HG02943 (cell line): Measurements from ENCODE around the gene FAM107B.

ENCODE experiments used
- ATAC-seq: cut with Tn5 transposase; IDR thresholded peaks from one replicate; pipeline ENCODE4 v1.9.1; 2021; ENCODE audit warnings: mild to moderate bottlenecking, low read depth, moderate library complexity; ENCODE audit not compliant: unreplicated experiment

Gene FAM107B

DNA sequence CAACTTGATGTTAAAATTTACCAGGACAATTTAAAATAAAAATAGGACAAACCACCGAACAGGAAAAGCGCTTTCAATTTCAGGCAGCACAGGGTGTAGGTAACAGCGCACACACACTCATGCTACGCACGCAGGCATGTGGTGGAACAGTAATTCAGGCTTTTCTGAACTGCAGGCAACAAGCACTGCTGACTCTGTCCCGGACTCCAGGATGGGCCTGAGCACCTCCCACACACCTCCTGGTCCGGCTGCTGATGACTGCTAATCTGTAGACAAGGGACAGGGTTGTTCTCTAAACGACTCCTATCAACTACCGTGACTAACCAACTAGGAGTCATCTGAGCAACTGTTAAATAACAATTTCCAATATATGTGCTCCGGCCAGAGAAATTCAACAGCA, 251.4 kb downstream of the FAM107B start:
- no peak for ATAC-seq

DNA sequence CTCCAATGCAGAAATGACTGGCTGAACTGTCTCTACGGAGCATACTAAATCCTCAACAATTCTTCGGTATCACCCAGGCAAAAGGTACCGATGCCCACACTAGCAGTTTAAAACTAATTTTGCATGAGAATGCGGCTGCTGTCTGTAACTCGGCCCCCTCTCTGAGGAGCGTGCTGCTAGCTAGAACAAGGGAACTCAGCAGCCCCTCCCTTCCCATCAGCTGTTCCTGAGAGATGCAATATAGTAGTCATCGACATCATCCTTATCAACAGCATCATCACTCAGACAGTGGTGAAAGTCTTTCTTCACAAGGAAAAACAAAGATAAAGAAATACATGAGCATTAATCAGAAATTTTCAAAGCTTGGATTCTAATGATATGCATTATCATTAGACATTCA, 254.9 kb downstream of the FAM107B start:
- ATAC-seq, result no peak

DNA sequence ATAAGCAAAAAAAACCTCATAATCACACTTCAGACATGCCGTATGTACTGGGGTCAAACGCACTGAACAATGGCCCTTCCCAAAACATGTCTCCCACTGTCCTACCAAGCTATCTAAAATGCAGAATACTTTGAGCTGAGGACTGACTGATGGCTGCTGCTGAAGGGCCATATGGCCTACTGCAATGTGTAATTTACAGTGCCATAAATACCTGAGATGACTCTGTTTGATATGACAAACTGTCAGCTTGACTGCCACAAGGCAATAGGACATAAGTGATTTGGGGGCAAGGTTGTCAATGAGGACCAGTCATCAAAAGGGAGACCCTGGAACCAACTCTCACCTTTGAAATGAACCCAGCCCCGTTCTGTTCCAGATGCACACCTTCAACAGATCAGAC, 256.5 kb downstream of the FAM107B start:
- ATAC-seq, result no peak

DNA sequence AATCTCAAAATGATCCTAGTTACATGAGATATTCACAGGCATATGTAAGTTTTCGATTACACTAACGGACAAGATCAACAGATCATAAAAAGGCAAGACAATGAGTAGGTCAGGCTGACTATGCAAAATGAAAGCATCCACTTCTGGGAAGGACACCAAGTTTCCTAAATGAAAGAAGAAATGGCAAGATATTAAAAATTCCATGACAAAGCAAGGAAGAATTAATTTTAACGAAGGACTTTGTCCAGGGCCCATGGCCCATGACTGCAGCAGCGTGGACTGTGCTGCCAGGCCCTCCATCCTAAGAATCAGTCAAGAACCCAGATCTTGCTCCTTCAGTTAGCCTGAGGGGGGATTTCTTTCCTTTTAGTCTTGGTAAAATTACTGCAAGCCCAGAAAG, 261.6 kb downstream of the FAM107B start:
- ATAC-seq, result no peak

DNA sequence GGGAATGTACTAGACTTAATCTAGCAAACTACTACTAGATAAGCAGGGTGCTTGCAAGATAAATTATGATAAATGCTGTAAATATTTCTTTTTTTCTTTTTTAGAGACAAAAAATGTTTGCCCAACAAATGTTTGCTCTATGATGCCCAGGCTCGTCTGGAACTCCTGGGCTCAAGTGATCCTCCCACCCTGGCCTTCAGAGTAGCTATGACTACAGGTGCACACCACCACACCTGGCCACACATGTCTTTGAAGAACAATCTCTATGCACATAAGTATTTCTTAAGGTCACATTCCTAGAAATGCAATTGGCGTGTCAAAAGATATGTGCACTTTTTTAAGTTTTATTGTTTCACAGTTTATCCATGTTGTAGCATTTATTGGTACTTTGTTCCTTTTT, 264.4 kb downstream of the FAM107B start:
- no peak for ATAC-seq

DNA sequence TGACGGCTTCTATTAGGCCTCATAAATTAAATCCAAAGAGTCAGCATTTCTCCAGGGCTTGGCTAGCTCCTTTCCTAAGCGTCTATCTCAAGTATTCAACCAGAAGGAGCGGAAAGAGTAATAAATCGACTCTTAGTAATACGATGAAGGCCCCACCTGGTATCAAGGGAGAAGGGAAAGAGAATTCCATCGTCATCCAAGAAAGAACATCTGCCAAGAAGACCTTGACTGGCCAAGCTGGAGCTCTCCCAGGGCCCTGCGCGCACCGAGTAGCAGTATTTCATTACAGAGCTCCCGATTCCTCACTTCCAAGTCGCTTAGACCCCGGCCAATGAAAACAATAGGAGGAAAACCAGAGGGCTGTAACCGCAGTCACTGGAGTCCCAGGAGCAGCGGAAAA, 266.0 kb downstream of the FAM107B start:
- ATAC-seq, result no peak

DNA sequence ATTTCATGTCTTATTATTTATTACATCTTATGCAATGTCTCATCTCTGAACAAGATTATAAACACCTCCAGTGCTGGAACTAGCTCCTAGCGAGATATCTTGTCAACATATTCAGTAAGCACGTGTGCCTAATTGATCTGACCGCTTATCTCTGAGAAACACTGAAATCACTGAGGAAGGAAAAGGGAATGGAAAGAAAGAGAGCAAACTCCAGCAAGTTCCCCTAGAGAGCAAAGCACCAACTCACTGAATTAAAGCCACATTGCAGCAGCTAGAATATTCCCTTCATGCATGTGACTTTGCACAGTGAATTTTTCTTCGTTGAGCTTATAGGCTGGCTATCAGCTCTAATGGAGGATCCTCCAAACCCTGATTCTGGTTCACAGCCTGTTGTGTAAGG, 266.9 kb downstream of the FAM107B start:
- no peak for ATAC-seq

DNA sequence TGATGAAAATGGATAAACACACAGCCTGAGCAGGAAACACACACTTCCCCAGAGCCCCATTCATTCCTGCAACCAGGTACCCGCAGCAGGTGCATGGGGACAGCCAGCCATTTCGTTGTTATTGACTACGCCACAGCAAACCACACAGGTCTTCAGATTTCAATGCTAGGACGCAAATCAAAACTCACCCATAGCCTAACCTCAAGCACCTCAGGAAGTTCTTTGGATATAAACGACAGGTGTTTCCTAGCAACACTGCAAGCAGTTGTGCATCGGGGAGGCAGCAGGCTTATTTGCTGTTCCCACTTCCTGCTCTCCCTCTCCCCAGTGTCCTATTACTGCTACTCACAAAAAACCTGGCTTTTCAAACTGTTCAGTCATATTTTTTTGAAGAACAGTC, 267.5 kb downstream of the FAM107B start:
- no peak for ATAC-seq

DNA sequence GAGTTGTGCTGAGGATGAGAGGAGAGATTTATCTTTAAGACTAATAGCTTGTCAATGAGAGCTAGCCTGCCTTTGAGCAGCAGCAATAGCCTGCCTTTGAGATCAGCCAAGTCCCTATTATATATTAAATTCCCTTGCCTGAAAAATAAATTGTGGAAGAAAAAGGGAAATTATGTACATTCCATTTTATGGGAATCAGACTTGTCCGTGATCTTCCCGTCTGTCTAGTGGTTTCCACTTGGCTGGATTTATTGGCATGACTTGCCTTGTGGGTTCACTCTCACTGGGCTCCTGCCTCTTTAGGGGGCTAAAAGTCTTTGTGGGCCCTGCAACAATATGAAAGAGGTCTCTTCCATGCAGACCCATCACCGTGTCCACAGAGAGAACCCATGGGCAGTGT, 272.3 kb downstream of the FAM107B start:
- no peak for ATAC-seq

DNA sequence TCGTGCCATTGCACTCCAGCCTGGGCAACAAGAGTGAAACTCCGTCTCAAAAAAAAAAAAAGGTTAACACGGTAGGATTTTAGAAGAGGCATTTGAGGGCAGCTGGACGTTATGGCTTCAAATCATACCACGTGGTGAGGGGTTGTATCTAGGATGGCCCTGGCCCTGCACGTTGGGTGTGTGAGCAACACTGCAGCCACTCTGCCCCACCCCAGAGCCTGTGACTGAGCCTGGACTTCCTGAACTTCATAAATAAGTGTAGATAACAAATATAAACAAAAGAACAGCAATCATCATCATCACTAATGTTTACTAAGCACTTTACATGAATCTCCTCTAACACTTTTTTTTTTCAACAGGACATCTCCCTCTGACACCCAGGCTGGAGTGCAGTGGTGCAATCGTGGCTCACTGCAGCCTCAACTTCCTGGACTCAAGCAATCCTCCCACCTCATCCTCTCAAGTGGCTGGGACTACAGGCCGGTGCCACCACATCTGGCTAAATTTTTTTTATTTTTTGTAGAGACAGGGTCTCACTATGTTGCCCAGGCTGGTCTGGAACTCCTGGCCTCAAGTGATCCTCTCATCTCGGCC, 274.4 kb downstream of the FAM107B start:
- no peak for ATAC-seq

DNA sequence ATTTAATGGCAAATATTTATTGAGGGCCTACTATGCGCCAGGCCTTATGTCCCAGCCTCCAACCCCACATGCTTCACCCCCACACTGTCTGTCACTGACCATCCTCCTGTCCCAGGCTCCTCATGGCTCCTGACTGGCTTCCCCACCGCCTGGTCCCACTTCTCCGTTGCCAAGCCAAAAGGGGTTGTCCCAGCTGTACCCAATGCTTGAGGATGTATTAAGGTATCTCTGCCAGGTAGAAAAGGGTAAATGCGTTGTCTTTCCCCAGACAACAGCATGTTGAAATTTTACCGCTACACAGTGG, 275.1 kb downstream of the FAM107B start:
- no peak for ATAC-seq

DNA sequence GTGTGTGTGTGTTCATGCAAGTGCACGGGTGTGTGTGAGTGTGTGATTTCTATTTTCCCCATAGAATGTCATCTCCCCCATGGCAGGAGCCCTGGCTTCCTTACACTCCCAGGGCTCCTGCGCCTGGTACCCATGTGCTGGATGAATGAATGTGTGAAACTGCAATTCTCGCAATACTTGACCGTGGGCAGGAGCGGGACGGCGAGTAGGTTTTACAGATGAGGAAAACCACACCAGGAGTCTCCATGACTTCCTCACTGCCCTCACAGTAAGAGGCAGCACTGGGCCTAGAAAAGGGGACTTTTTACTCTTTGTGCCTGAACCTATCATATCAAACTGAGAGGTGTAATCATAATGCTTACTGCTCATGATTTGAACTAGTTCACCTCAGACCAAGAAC, 276.4 kb downstream of the FAM107B start:
- no peak for ATAC-seq

DNA sequence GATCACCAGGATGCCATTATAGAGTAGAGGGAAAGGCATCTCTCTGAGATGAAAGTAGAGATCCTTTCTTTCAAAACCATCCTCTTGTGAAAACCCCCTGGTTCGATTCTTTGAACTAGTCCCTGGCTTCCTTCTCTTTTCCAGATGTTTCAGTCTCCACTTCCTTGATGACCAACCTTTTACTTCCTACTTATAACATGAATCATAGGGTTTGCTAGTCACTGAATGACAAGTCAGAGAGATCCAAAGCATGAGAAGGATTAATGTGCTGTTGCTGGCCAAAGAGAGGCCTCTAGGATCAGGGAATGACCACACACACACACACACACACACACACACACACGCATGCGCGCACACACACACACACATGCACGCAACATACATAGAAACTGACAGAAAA, 282.9 kb downstream of the FAM107B start:
- no peak for ATAC-seq

DNA sequence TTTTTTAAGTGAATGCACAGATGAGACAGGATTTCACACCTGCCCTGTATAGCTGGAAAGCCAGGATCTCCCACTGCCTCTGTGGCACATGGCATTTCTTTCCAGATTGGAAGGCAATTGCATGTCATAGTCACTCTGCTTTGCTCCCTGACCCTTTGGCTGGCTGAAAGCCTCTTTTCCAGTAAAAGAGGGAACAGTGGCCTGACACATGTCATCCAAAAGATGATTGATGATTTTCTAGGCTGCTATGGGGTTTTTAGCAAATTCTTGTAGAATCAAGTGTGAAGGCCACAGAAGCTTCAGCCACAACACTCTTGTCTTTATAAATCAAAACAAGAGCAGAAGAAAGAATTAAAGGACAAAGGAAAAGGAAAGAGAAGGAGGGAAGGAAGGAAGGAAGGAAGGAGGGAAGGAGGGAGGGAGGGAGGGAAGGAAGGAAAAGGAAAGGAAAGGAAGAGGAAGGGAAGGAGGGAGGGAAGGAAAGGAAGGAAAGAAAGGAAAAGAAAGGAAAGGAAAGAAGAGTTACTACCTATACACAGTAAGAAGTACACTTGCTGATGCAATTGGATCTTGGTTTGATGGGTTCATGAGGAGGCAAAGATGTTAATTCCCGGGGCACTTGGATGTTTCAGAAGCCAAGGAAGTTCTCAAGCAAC, 285.0 kb downstream of the FAM107B start:
- no peak for ATAC-seq

DNA sequence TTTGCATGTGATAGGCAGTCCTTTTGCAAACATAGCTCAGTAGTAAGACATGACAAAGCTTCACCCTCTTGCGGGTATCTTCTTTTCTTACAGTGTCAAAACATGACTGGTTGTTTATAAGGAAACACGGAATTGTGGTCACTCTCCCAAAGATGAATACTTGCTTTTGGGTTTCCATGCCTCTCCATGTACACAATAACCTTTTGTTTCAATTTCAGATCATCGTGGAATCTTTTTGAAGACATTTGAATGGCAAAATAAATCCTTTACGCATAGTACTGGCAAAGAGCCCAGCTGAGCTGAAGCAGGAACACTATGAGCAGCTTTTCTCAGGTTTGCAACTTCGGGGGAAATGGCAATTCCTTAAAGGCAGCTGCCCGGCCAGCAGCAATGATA, 287.2 kb downstream of the FAM107B start:
- ATAC-seq, result no peak

DNA sequence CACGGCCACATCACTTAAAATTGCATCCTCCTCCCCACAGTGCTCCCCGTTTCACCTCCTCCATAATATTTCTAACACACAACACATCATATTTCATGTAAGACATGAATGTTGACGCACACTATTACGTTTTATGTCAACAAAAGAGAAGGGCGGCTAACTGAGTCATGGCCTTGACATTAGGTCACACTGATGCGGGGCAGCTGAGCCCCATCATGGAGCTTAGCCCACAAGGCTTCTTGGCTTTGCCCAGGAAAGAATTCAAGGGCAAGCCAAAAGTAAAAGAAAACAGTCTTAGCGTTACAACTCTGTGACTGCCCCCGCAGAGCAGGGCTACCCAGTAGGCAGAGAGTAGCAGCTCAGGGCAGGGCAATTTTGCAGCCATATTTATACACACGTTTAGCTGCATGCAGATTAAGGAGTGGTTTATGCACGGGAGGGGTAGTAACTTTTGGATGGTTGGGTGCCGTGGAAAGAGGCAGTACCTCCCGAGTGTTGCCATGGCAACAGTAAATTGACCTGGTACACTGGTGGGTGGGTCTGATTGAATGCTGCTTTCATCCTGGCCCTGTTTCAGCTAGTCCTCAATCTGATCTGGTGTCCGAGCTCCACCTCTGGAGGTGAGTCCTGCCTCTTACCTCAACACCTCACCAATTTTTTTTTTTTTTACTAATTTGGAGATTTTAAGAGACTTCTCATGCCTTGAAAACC, 287.8 kb downstream of the FAM107B start:
- ATAC-seq, result no peak

DNA sequence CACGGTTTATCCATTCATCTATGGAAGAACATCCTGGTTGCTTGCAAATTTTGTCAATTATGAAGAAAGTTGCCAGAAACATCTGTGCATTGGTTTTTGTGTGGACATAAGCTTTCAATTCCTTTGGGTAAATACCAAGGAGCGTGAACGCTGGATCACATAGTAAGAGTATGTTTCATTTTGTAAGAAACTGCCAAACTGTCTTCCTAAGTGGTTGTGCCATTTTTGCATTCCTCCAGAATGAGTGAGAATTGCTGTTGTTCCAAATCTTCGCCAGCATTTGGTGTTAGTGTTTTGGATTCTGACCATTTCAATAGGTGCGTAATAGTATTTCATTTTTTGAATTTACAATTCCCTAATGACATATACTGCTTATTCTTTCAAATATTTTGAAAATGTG, 288.7 kb downstream of the FAM107B start:
- no peak for ATAC-seq

DNA sequence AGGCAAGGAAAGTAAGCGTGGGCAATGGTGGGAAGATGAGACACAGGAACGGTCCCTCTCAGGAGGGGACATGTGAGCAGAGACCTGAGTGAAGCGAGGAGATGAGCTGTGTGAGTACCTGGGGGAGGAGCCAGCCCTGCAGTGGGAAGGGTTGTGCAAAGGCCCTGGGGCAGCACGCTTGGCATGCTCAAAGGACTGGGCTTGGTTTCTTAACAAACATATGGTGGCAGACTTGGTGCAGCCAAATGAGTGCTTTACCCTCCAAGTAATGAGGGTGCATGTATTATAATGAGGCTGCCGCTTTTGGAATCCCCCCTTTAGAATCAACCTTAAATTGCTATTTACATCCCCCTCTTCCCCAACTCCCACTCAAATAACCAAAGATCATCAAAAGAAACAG, 291.3 kb downstream of the FAM107B start:
- no peak for ATAC-seq

DNA sequence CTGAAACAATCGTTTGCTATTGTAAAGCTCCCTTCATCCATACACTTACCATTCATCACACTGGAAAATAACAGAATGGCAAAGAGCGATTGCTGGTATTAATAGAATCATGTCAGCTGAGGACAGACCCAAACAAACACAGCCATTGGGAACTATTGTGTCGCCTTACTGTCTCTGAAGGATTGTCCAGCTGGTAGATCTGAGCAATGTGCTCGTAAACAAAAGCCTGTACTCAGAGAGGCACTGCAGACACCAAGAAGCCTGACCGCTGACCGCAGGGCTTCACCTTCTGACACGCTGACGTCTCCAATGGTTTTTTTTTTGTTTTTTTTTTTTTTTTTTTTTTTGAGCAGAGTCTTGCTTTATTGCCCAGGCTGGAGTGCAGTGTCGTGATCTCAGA, 292.9 kb downstream of the FAM107B start:
- ATAC-seq, result no peak

DNA sequence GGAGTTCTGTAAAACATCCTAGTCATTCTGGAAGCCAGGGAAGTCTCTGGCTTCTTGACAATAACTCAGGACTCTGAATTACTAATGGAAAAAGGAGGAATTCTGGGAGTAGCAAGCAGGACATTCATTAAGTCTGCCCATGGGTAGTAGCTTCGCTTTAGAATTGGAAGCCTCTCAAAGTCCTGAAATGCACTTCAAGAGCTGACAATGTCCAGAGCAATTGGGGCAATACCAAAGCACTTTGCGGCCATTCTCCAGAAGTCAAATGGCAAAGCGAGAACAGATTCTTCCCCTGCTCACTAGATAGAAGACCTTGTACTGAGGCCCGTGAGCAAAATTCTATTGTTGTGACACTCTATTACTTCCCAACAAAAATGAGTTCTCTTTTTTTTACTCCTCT, 293.7 kb downstream of the FAM107B start:
- ATAC-seq, result no peak

DNA sequence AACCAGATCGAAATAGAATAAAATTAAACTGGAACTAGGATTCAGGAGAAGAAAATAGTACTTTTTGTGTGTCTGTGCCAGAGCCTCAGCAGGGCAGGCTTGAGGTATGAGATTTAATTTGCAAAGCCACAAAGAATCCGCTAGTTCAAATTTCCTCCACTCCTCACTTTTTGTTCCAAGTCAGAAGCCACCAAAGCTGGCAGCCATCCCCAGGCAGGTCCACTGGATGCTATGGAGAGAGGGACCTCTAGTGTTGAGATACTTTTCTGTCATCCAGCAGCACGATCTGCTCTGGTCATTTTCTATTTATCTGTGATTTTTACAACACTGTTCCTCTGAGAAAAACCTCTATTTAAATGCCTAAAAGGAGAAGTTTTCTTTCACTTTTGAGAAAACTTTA, 296.1 kb downstream of the FAM107B start:
- ATAC-seq, result no peak

DNA sequence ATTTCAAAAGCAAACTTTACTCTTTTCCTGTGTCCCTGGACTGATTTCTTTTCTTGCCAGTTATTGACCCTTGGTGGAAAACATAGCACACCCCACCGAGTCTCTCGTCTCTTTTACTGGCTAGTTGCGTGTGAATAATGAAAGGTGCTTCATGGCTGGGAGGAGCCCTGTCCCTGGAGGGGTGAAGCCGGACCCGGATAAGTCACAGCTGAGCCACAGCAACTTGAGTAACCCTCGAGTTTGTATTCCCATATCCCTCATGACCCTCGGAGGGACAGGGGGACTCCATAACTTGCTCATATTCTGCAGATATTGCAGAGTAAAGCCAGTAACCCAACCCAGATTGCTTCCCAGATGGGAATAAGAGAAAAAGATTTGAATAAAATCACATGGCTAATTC, 296.5 kb downstream of the FAM107B start:
- no peak for ATAC-seq

DNA sequence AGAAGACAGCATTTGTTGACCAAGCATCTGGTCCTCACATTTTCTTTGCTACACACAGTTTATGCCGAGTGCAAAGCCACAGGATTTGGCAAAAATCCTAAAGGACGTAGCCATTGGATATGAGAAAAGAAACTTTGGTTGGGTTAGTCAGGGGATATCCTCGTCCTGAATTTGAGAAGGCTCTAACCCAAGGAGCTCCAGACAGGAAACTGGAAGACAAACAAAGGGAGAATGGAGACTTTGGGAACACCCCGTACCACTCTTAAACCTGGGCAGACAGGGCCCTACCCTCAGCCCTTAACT, 297.3 kb downstream of the FAM107B start:
- no peak for ATAC-seq
